Activated T-helper 17 cell treated with anti-CD3 and anti-CD28 coated beads, Interleukin-2, amount 50 U/mL, for 72 hours (primary cell): ENCODE data around the gene SGMS1. TPM values are rescaled to one million over a fixed set of nuclear protein-coding genes. Genes with fewer than 3 reads are reported as not detected.
A peak's percentile ranks its signal among the peaks of the same experiment; 100 is the strongest.
"Not testable (repeated sequence)": the region's sequence is repeated elsewhere in the genome, so short reads cannot be mapped to it uniquely, and the experiment has no call there.

Experiments used
- ATAC-seq: fragments of 150-1000 bp; cut with Tn5 transposase; replicated peaks from 2 replicates; pipeline ENCODE4 v1.10.0; 2021; ENCODE audit warnings: mild to moderate bottlenecking, moderate library complexity
- H3K27ac Mint-ChIP-seq: one replicate; pipeline ENCODE4 v1.8.0; 2022; ENCODE audit warnings: mixed read lengths
- H3K27me3 Mint-ChIP-seq: one replicate; pipeline ENCODE4 v1.8.0; 2022; ENCODE audit warnings: mixed read lengths
- H3K36me3 Mint-ChIP-seq: one replicate; pipeline ENCODE4 v1.8.0; 2022; ENCODE audit warnings: low read depth, mild to moderate bottlenecking, mixed read lengths
- H3K4me1 Mint-ChIP-seq: one replicate; pipeline ENCODE4 v1.8.0; 2022; ENCODE audit warnings: mixed read lengths
- H3K4me3 Mint-ChIP-seq: one replicate; pipeline ENCODE4 v1.8.0; 2022; ENCODE audit warnings: mild to moderate bottlenecking, mixed read lengths
- H3K9me3 Mint-ChIP-seq: one replicate; pipeline ENCODE4 v1.8.0; 2022; ENCODE audit warnings: mixed read lengths
- total RNA-seq, 2 donors: library from RNA; stranded (reverse); gene quantifications; one replicate each; pipeline ENCODE4 v1.2.3, GENCODE V29; 2022

SGMS1 gene
- total RNA-seq, 2 donors from 2014 or later, result 13.4 to 22.4 TPM

DNA sequence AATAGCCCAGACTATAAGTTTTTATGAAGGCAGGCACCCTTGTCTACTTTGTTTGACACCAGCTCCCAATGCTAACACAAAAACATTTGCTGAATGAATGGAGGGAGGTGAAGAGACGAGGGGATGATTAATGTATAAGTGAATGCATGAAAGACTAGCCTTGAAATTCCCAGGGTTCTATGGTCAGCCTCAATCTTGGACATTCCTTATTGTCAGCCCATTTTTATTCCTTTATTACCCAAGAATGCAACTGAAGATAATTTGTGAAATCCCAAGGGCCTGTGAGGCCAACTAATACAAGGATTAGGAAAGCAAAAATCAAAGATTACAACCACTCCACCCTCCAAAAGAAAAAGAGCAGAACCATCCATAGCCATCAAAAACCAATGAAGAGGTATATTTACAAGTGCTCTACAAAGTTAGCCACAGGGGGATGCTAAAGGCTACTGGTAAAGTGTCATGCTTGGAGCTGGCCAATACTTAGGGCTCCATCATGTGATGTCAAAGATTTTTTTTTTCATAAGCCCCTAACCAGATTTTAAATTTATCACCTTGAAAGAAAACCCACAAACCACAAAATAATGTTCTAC, 332.4 kb downstream of the SGMS1 start:
- peaks cover under 1% of the 10 kb centered on the region for H3K27me3 Mint-ChIP-seq

DNA sequence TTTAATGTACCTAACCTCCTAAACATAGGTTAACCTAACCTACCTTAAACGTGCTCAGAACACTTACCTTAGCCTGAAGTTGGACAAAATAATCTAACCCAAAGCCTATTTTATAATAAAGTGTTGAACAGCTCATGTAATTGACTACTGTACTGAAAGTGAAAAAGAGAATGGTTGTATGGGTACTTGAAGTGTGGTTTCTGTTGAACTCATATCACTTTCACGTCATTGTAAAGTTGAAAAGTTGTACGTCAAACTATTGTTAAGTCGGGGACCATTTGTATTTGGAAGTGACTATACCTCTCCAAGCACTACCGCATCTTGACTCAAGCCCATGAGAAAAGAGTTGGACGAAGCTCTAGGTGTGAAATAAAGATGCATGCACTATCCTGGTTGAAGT, 334.6 kb downstream of the SGMS1 start:
- Mint-ChIP-seq H3K4me3 (no peak overlapping the region), H3K27me3 (peaks cover 6% of the 10 kb centered on the region), H3K36me3 (no peaks in the 10 kb centered on the region), H3K4me1 (no peaks in the 10 kb centered on the region), H3K27ac (no peak overlapping the region), H3K9me3 (no peaks in the 10 kb centered on the region)
- ATAC-seq, result no peak

More for the DNA sequence above, 332.4 kb downstream of the SGMS1 start:
- H3K4me1 Mint-ChIP-seq, result no peaks in the 10 kb centered on the region
- no peak for ATAC-seq
- H3K9me3 Mint-ChIP-seq, result no peaks in the 10 kb centered on the region
- H3K4me3 Mint-ChIP-seq, result no peak overlapping the region
- no peak overlapping the region for H3K27ac Mint-ChIP-seq
- H3K36me3 Mint-ChIP-seq, result no peaks in the 10 kb centered on the region

DNA sequence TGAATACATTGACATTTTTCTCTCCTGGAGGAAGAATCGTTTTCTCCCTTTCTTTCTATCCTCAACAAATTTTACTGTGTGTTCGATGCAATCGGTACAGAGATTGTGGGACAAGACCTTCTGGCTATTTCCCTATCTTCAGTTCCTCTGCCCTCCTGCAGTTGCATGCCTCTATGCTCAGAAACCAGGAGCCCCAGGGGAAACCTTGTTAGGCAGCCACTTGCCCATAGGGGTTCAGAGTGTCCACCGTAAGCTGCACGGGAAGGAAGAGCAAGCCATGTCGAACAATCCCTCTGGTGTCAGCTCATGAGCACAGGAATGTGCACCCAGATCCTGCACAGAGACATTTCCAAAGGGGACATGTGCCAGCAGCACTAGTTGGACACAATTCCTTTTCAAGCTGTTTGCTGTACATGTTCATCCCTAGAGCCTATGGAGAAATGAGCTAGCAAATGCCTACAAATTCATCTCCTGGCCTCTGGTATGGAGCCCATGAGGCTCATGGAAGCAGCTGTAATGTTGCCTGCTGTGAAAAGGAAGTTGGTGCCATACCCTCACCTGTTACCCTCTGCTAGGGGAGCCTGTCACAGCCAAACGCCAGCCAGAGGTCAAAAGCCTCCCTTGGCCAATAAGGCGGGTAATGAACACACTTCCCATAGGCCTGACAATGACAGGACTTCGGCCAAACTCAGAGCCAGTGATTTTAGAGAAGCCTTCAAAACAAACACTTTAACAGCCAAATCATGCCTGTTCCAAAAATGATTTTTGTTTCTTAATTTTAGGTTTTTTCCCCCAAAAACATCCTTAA, 336.6 kb downstream of the SGMS1 start:
- no peak overlapping the region for H3K27ac Mint-ChIP-seq
- no peaks in the 10 kb centered on the region for H3K36me3 Mint-ChIP-seq
- H3K4me1 Mint-ChIP-seq, result no peaks in the 10 kb centered on the region

DNA sequence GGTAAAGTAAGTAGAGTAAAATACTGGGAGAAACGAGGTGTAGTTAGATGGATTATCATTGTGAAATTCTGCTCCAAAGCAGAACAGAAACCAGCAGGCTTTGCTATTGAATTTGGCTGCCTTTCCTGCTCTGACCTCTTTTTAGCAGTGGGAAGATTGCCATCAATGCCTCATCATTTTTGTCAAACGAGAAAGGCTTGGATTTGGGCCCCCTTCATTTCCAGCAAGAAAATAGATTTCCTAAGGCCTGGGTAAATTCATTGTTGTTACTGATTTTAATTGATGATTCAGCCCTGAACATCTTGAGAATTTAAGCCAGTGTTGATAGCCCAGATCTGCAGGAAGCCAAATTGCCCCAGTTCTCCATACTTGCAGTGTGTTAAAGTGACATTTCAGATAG, 337.2 kb downstream of the SGMS1 start:
- Mint-ChIP-seq H3K4me3 (no peak overlapping the region), H3K4me1 (no peaks in the 10 kb centered on the region), H3K27ac (no peak overlapping the region), H3K27me3 (peaks cover 24% of the 10 kb centered on the region), H3K9me3 (no peaks in the 10 kb centered on the region), H3K36me3 (no peaks in the 10 kb centered on the region)
- ATAC-seq, result no peak

More for the DNA sequence above, 336.6 kb downstream of the SGMS1 start:
- no peaks in the 10 kb centered on the region for H3K9me3 Mint-ChIP-seq
- H3K4me3 Mint-ChIP-seq, result no peak overlapping the region
- ATAC-seq, result no peak
- H3K27me3 Mint-ChIP-seq, result peaks cover 19% of the 10 kb centered on the region

DNA sequence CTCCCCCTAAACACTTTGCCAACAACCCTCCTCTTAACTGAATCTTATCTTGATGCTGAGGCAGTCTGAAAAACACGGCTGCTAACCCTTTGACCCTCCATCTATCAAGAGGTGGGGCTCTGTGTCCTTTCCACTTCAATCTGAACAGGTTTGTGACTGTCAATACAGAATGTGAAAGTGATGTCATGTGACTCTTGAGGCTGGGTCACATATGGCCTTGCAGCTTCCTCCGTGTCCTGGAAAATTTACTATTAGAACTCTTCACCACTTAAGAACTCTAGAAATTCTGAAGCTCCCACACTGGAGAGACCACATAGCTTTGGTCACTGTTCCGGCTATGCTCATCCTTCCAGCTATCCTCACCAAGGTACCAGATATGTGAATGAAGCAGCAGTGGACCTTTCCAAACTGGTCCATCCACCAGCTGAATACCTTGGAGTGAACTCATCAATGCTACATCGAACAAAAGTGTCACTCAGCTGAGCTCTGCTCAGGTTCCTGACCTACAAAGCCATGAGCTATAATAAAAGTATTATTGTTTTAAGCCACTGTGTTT, 341.7 kb downstream of the SGMS1 start:
- ATAC-seq, result no peak
- H3K4me3 Mint-ChIP-seq, result no peak overlapping the region
- H3K27me3 Mint-ChIP-seq, result peaks cover 35% of the 10 kb centered on the region
- no peaks in the 10 kb centered on the region for H3K36me3 Mint-ChIP-seq
- H3K9me3 Mint-ChIP-seq, result no peaks in the 10 kb centered on the region
- H3K27ac Mint-ChIP-seq, result no peak overlapping the region
- H3K4me1 Mint-ChIP-seq, result no peaks in the 10 kb centered on the region

DNA sequence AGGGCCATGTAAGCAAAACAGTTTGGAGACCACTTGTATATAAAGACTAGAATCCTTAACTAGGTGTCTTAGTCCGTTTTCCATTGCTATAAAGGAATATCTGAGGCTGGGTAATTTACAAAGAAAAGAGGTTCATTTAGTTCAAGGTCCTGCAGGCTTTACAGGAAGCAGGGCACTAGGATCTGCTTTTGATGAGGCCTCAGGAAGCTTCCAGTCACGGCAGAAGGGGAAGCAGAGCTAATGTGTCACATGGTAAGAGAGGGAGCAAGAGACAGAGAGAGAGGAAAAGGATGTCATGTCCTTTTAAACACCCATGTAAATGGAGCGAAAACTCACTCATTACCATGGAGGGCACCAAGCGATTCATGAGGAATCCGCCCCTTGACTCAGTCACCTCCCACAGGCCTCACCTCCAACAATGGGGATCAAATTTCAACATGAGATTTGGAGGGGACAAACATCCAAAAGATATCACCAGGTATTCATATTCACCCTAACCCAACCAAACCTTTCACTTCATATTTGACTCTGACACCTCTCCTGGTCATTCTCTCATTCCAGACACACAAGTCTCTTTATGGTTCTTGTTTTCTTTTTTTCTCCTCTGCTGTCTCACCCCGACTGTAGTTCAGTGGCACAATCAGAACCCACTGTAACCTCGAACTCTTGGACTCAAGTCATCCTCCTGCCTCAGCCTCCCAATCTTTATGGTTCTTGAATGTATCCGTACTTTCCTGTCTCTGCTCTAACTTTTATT, 342.4 kb downstream of the SGMS1 start:
- no peaks in the 10 kb centered on the region for H3K4me1 Mint-ChIP-seq
- peaks cover 40% of the 10 kb centered on the region for H3K27me3 Mint-ChIP-seq
- H3K36me3 Mint-ChIP-seq, result no peaks in the 10 kb centered on the region
- H3K9me3 Mint-ChIP-seq, result no peaks in the 10 kb centered on the region
- H3K4me3 Mint-ChIP-seq, result no peak overlapping the region
- no peak overlapping the region for H3K27ac Mint-ChIP-seq
- ATAC-seq, result no peak

DNA sequence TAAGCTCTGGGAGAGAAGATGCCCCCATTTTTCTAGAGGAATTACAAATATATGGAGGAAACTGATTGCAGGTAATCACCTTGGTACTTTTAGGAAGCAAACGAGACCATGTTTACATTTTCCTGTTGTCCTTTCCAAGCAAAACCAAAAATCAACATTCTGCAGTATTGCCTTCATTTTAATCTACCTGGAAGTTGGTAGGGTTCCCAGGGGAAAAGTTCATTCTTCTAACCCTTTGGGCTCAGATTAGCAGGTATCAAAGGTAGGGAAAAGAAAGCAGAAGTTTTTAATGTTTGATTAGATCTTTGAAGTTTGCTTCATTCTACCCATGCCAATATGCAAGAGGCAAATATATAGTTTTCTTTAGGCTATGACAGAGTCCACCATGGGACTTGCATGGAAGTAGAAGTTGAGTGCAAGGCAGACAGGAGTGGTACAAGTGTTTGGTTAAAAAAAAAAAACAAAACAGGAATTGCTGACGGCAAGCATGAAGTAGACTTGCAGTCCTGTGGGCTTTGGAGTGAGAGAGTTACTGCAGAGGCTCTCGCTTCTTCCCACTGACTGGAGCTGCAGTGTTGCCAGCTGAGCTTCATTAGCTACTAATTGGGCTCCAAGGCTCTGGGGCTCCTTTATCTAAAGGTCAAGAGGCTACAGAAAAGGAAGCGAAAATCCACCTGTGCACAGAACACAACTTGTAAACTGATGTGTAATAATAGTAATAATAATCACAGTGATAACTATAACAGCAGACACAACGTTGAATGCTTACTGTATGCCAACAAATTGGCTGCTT, 343.5 kb downstream of the SGMS1 start:
- Mint-ChIP-seq H3K27me3 (peaks cover 37% of the 10 kb centered on the region), H3K9me3 (no peaks in the 10 kb centered on the region), H3K27ac (no peak overlapping the region), H3K4me3 (no peak overlapping the region), H3K4me1 (no peaks in the 10 kb centered on the region), H3K36me3 (no peaks in the 10 kb centered on the region)
- ATAC-seq, result no peak

DNA sequence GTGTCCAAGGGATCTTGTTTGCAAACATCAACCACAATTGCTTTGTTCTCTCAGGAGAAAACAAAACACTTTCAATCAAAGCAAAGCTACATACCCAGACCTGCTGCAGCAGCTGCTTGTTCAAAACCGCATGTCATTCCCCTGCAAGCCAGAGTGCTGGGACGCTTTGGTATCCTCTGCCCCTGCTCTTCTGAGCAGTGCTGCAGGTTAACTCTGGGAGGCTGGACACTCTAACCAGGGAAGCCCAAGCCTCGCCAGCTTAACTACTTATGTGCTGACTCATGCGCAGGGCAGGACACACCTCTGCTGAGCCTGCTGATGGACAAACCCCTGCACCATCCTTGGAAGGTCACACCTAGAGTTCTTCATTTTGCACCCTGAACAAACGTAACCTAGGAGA, 344.3 kb downstream of the SGMS1 start:
- no peaks in the 10 kb centered on the region for H3K4me1 Mint-ChIP-seq
- H3K9me3 Mint-ChIP-seq, result no peaks in the 10 kb centered on the region
- no peaks in the 10 kb centered on the region for H3K36me3 Mint-ChIP-seq
- H3K27ac Mint-ChIP-seq, result no peak overlapping the region
- no peak for ATAC-seq
- H3K27me3 Mint-ChIP-seq, result peaks cover 37% of the 10 kb centered on the region
- H3K4me3 Mint-ChIP-seq, result no peak overlapping the region

DNA sequence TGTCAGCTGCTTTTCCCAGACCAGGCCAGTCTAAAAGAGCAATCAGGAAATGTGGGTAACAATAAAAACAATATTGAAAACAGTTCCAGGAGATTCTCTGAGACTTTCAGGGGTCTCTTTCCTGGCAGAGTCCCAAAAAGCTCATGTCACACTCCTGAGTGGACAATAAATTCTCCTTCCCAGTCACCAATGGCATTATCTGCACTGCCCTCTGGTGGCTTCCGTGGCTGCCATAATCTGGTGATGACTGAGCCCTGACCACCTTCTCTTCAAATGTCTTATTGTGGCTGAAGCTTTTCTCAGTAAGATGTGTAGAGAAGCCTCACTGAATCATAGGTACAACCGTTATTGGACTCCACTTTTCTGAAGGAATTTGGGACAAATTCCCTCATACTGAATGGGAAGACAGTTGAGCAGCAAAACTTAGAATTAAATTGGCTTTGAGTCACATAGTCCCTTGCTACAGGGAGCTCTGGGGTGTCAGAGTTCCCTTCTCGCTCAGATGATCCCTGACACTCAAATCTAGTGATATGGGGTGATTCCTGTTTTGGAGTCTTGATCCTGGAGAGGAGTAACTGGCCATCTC, 348.0 kb downstream of the SGMS1 start:
- Mint-ChIP-seq H3K27me3 (peaks cover 13% of the 10 kb centered on the region), H3K4me3 (no peak overlapping the region)
- peak; percentile 69 for ATAC-seq

DNA sequence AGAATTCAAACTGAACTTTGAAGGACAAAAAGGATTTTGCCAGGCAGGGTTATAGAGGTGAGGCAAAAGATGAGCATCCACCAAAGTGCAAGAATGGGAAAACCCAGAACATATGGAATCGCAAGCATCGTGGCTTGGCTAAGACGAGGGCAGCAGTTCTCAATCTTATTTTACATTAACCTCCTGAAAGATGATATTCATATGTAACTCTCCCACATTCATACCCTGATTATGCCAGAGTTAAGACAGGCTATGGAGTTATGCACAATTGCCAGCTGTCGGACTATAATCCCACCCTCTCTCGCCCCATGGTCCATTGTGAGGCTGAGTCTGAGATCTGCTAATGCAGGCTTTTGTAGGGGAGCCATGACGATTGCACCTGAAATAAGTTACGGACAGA, 351.2 kb downstream of the SGMS1 start:
- Mint-ChIP-seq H3K4me3 (no peak overlapping the region), H3K9me3 (no peaks in the 10 kb centered on the region), H3K36me3 (no peaks in the 10 kb centered on the region), H3K4me1 (no peaks in the 10 kb centered on the region), H3K27me3 (peaks cover 6% of the 10 kb centered on the region), H3K27ac (no peak overlapping the region)
- ATAC-seq, result no peak

More for the DNA sequence above, 348.0 kb downstream of the SGMS1 start:
- Mint-ChIP-seq H3K27ac (no peak overlapping the region), H3K36me3 (no peaks in the 10 kb centered on the region), H3K4me1 (no peaks in the 10 kb centered on the region), H3K9me3 (no peaks in the 10 kb centered on the region)

DNA sequence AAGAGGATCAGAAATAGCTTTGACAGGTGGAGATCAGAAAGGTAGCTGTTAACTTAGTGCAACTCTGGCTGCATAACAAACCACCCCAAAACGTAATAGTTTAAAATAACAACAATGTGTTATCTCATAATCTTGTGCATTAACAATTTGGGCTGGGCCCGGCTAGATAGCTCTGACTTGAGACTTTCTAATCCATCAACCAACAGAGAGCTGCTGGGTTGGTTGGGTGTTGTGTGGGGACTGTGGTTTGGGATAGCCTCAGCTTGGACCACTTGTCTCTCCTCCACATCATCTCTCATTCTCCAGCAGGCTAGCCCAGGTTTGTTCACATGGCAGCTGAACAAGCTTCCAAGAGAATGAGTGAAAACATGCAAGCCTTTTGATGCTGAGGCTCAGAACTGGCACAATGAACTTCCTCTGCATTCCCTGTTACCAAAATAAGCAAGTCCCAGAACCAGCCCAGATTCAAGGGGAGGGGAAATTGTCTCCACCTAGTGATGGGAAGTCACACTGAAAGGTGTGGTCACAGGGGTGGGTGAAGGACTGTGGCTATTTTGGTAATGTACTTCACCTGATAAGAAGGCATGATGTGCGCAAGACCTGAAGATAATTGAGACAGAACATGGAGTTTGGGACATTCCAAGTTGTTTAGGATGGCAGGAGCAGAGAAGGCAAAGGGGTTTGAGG, 352.0 kb downstream of the SGMS1 start:
- no peak overlapping the region for H3K27ac Mint-ChIP-seq
- H3K9me3 Mint-ChIP-seq, result no peaks in the 10 kb centered on the region
- H3K4me1 Mint-ChIP-seq, result no peaks in the 10 kb centered on the region
- H3K4me3 Mint-ChIP-seq, result no peak overlapping the region
- no peaks in the 10 kb centered on the region for H3K36me3 Mint-ChIP-seq
- no peak for ATAC-seq
- H3K27me3 Mint-ChIP-seq, result peaks cover 2% of the 10 kb centered on the region

DNA sequence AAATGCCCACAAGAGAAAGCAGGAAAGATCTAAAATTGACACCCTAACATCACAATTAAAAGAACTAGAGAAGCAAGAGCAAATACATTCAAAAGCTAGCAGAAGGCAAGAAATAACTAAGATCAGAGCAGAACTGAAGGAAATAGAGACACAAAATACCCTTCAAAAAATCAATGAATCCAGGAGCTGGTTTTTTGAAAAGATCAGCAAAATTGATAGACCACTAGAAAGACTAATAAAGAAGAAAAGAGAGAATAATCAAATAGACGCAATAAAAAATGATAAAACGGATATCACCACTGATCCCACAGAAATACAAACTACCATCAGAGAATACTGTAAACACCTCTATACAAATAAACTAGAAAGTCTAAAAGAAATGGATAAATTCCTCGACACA, 355.9 kb downstream of the SGMS1 start:
- not testable (repeated sequence) for H3K36me3 Mint-ChIP-seq, H3K9me3 Mint-ChIP-seq, ATAC-seq, H3K4me1 Mint-ChIP-seq, H3K27ac Mint-ChIP-seq, H3K4me3 Mint-ChIP-seq
- H3K27me3 Mint-ChIP-seq, result peaks cover 23% of the 10 kb centered on the region

DNA sequence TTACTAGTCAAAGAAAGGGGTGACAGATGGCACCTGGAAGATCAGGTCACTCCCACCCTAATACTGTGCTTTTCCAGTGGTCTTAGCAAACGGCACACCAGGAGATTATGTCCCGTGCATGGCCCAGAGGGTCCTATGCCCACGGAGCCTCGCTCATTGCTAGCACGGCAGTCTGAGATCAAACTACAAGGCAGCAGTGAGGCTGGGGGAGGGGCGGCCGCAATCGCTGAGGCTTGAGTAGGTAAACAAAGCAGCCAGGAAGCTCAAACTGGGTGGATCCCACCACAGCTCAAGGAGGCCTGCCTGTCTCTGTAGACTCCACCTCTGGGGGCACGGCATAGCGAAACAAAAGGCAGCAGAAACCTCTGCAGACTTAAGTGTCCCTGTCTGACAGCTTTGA, 361.1 kb downstream of the SGMS1 start:
- not testable (repeated sequence) for H3K36me3 Mint-ChIP-seq, H3K4me3 Mint-ChIP-seq, H3K9me3 Mint-ChIP-seq, ATAC-seq, H3K27ac Mint-ChIP-seq, H3K4me1 Mint-ChIP-seq
- H3K27me3 Mint-ChIP-seq, result peaks cover 35% of the 10 kb centered on the region
